ENCODE data around the gene PKD1.

PKD1 gene

DNA sequence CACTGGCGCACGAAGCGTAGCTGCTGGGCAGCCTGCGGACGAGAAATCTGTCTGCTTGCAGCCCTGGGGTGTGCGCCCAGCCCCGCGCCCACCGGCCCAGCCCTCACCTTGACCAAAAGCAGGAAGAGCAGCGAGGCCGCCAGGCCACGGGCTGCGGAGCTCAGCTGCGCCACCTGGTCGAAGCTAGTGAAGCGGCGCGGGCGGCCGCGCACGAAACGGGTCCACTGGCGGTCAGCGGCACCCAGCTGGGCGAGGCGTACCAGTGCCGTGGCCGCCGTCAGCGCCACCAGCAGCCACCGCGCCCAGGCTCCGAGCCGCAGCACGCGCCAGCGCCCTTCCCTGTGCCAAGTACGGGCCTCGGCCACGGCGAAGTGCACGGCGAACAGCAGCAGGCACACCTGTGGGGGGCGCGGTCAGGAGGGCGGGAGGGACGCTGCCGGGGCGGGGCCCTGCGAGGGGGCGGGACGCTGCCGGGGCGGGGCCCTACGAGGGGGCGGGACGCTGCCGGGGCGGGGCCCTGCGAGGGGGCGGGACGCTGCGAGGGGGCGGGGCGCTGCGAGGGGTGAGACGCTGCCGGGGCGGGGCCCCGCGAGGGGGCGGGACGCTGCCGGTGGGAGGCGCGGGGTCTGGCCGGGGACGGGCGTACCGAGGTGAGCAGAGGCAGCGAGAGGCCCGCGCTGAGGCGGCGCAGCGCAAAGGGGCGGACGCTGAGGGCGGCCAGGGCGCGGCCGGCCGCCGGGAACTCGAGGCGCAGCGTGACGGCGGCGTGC lies 44.7 kb downstream of the PKD1 start:
- in situ Hi-C loops (cut with HindIII; ENCODE audit: low sequenced_read_pairs) = no loop called here

DNA sequence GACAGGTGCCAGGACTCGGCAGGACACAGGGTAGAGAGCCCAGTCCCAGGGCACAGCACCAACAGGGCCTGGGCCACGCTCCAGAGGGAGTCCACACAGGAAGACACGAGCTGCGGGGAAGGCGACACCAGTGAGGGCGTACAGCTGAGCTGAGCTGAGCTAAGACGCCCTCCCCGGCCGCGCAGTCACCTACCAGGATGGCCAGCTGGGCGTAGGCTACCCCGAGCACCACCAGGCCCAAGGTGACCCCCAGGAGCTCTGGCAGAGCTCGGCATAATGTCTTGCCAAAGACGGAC lies 45.3 kb downstream of the PKD1 start:
- in situ Hi-C loops (cut with HindIII; ENCODE audit: low sequenced_read_pairs) = no loop called here

DNA sequence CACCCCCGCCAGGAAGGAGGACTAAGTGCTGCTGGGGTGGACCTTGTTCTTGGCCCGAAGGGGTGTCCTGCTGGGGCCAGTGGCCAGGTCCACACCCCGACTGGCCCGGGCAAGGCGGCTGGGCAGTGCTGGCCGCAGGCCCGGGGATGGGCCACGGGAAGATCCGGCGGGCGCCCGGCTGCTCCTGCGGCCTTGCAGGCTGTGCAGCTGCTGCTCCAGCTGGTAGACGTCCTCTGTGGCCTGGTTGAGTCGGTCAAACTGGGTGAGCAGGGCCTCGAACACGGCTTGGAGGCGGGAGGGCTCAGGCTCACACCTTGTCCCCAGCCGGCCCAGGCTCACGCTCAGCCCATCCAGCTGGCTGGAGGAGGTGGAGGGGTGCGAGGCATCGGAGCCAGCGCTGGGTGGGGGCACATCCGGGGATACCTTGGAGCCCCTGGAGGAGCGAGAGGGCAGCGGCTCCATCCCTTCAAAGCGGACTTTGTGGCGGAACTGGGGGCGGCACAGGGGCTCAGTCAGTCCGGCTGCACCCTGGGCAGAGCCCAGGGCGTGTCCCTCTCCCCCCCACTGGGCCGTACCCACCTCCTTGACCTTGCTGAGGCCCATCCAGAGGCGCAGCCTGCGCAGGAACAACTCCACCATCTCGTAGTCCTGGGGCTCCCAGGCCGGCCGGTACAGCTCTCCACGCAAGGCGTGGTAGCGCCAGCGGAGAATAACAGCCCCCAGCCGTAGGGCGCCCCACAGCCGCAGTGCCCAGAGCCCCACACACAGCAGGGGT lies 45.8 kb downstream of the PKD1 start:
- in situ Hi-C loops (cut with HindIII; ENCODE audit: low sequenced_read_pairs) = no loop called here

DNA sequence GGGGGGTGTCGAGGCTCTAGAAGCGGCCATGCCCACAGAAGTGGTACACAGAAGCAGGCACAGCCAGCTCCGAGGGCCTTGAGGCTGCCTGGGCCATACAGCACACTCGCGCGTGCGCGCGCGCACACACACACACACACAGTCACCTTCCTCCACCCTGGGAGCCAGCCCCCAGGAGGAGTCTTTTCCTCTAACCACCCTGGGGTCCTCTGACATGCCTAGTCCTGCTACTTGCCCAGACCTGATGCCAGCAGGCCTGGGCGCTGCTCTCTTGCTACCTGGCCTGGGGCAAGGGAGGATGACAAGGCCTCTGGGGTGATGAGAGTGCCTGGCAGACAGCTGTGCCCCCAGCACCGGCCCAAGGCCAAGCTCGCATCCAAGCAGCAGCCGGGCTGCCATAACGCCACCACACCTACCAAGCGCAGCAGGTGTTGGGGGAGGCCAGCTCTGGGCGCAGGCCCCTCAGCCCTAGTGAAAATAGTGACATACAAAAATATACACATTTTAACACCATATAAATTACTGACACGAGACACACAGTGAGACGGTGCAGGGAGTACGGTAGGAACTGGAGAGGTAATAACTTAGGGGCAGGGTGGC lies 46.8 kb downstream of the PKD1 start:
- in situ Hi-C loops (cut with HindIII; ENCODE audit: low sequenced_read_pairs) = no loop called here

DNA sequence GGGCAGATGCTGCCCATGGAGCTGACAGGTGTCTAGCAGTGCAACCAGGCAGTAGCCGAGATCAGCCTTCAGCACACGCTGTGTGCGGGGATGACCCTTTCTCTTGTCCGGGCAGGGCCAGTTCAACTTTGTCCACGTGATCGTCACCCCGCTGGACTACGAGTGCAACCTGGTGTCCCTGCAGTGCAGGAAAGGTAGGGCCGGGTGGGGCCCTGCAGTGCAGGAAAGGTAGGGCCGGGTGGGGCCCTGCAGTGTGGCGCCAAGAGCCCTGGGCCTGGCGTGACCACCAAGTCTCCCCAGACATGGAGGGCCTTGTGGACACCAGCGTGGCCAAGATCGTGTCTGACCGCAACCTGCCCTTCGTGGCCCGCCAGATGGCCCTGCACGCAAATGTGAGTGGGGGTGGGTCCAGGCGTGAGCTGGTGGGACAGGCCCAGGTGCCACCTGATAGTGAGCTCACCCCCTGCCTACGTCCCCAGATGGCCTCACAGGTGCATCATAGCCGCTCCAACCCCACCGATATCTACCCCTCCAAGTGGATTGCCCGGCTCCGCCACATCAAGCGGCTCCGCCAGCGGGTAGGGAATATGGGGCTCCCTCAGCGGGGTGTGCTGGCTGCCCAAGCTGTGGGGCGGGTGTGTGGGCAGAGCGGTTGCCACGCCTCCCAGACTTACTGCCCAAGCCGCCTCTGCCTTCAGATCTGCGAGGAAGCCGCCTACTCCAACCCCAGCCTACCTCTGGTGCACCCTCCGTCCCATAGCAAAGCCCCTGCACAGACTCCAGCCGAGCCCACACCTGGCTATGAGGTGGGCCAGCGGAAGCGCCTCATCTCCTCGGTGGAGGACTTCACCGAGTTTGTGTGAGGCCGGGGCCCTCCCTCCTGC lies 47.7 kb downstream of the PKD1 start:
- in situ Hi-C loops (cut with HindIII; ENCODE audit: low sequenced_read_pairs) = no loop called here

DNA sequence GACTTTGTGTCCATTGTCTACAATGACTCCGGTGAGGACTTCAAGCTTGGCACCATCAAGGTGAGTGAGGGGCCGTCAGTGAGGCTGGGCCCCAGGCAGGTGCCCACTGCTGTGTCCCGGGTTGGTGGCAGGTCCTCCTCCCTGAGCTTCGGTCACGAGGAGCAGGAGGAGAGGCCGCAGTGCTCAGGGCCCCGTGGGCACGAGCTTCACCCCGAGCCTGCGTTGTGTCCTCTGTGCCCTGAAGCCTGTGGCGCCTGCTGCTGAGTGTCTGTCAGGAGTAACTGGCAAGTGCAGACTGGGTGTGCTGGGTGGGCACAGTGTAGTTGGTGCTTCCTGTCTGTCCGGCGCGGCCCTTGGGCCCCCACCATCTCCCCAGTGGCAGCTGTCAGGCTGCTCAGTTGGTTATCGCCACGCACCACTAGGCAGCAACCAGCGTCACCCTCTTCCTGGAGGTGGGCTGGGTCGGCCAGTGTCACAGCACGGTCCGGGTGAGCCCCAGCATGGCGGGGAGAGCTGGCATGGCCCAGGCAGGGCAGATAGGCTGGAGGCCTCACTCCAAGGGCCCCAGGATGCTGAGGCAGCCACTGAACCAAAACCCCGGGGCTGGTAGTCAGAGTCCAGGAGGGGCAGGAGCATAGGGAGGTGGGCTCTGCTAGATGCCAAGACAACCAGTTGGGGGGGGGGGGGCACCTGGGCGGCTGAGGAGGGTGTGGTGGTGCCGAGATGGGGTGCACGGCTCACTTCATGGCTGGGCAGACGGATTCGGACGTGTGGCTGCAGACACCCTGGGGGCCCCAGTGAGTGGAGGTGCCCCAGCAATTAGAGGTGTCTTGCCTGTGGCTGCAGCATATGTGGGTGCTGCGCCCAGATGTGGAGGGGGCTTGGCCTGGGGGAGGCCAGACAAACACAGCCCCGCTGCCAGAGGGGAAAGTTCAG lies 48.6 kb downstream of the PKD1 start:
- in situ Hi-C loops (cut with HindIII; ENCODE audit: low sequenced_read_pairs) = no loop called here

DNA sequence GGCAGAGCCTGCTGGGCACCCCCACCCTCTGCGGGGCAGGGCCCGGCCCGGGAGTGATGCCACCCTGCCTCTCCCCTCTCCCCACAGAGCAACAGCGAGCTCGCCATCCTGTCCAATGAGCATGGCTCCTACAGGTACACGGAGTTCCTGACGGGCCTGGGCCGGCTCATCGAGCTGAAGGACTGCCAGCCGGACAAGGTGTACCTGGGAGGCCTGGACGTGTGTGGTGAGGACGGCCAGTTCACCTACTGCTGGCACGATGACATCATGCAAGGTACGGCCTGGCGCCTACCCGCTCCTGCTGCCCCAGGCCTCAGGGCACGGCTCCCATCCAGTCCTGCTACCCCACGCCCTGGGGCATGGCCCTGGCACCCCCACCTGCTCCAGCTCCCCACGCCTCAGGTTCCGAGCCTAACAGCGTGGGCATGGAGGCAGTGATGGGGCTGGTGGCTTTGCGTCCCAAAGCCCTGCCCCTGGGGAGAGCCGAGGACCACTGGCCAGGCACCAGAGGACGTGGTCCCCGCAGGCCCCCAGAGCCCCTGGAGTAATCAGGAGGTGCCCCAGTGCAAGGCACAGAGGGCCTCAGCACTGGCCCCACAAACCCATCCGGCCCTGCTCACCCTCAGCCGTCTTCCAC lies 49.5 kb downstream of the PKD1 start:
- in situ Hi-C loops (cut with HindIII; ENCODE audit: low sequenced_read_pairs) = no loop called here

DNA sequence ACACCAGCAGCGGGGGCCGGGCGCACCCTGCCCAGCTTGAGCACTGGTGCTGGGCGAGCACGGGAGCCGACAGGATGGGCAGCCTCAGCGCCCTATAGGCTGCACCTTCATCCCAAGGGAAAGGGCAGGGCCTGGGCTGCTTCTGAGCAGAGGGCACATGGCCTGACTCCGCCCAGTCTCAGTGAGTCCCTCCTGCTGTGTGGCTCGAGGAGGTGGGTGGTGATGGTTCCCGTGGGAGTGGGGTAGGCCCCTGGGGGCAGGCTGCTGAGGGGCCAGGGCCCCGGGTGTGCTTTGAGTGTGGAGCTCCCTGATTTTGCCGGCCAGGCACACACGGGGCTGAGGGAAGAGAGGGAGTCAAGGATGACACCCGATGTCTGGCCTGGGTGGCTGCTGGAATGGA lies 50.0 kb downstream of the PKD1 start:
- in situ Hi-C loops (cut with HindIII; ENCODE audit: low sequenced_read_pairs) = no loop called here

DNA sequence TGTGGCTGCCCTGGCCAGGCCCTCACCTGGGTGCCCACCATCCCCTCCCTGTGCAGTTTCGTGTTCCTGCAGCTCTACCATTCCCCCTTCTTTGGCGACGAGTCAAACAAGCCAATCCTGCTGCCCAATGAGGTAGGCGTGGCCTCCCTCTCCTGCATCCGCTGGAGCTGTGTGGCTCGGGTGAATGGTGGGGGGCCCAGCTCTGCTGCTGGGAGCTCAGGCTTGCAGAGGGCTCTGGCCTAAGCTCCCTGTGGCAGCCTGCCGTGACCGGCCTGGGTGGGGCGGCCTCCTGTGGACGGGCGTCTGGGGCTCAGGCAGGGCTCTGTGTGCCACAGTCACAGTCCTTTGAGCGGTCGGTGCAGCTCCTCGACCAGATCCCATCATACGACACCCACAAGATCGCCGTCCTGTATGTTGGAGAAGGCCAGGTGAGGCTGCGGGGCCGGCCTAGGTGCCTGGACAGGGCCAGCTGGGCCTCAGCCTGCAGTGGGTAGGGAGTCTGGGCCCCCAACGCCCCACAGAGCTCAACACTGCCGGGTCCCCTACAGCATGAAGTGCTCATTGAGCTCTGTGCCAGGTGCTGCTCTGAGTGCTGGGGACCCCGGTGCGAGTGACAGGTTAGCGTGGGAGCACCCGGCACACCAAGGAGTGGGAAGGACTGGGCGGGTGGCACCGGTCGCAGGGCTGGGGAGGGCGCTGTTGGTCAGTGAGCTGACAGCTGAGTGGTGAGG lies 50.6 kb downstream of the PKD1 start:
- in situ Hi-C loops (cut with HindIII; ENCODE audit: low sequenced_read_pairs) = no loop called here

DNA sequence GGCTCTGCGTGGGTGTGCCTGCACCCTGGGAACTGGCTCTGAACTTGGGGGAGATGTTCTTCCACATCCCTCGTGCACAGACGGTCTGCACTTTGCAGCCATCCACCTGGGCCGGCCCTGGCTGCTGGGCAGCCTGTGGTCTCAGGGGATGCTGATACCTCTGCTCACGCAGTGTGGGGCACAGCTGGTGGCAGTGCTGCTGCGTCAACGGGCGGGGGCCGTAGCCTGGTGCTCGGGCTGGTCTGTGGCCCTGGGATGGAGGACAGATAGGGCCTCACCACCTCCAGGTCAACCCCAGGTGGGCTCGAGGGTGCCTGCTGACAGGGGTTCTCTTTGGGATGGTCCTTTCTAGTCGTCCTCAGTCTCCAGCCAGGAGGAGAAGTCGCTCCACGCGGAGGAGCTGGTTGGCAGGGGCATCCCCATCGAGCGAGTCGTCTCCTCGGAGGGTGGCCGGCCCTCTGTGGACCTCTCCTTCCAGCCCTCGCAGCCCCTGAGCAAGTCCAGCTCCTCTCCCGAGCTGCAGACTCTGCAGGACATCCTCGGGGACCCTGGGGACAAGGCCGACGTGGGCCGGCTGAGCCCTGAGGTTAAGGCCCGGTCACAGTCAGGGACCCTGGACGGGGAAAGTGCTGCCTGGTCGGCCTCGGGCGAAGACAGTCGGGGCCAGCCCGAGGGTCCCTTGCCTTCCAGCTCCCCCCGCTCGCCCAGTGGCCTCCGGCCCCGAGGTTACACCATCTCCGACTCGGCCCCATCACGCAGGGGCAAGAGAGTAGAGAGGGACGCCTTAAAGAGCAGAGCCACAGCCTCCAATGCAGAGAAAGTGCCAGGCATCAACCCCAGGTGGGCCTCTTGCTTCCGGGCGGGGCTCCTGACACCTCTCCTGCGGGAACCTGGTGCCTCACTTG lies 51.6 kb downstream of the PKD1 start:
- in situ Hi-C loops (cut with HindIII; ENCODE audit: low sequenced_read_pairs) = no loop called here

DNA sequence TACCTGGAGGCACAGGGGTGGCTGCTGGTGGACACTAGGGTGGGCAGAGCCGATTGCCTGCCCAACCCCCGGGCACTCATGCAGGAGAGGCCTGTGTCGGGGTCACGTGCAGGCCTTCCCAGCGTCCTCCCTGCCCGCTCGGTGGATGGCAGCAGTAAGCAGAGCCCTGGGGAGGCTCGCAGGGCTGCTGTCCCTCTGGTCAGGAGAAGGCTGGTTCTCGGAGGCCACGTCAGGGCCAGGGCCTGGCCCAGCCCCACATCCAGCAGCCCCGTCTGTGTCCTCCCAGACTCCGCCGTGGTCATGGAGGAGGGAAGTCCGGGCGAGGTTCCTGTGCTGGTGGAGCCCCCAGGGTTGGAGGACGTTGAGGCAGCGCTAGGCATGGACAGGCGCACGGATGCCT lies 52.3 kb downstream of the PKD1 start:
- in situ Hi-C loops (cut with HindIII; ENCODE audit: low sequenced_read_pairs) = no loop called here

DNA sequence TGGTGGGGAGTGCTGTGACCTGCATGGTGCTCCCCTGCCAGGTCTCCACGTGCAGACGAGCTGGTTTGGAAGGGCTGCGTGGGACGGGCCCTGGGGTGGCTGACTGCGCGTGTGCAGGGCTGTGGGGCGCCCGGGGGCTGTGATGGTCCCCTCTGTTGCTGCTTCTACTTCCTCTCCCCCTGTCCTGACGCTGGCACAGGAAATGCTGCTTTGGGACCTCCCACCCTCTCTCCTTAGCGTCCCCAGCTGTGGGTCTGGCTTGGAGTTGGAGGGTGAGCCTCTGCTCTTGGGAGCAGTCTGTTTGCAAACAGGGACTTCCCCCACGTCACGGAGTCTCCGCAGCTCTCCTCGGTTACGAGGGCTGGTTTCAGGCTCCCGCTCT lies 52.7 kb downstream of the PKD1 start:
- in situ Hi-C loops (cut with HindIII; ENCODE audit: low sequenced_read_pairs) = no loop called here

DNA sequence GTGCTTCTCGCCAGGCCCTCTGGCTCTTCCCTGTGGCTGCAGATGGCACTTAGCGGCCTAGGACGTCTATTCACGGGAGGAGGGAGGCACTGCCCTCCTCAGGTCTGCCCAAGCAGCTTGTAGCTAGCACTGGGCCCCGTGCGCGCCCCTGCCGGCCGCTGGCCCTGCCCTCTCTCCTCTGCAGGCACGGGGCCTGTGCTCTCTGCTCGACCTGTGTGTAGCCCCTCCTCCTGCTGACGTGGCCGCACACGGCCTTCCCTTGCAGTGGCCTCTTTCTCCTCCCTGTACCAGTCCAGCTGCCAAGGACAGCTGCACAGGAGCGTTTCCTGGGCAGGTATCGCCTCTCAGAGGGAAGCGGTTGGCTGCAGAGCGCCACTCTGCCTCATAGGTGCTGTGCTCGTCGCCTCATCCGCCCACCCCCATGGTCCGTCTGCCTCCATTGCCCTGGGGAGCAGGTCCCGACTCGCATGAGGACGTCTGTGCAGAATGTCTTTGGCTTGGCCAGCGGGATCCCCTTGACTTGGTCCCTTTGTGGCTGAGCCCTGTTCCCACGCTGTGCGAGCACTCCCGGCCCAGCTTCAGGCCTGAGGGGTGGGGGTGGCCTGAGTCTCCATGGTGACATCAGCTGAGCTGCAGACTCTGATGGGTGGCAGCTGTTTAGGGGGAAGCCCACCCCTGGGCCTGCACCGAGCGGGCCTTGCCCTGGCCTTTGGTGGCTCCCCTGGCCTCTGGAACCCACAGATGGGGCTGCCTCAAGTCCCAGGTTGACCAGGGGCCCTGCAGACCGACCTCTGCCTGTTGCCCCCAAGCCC lies 53.3 kb downstream of the PKD1 start:
- in situ Hi-C loops (cut with HindIII; ENCODE audit: low sequenced_read_pairs) = no loop called here

DNA sequence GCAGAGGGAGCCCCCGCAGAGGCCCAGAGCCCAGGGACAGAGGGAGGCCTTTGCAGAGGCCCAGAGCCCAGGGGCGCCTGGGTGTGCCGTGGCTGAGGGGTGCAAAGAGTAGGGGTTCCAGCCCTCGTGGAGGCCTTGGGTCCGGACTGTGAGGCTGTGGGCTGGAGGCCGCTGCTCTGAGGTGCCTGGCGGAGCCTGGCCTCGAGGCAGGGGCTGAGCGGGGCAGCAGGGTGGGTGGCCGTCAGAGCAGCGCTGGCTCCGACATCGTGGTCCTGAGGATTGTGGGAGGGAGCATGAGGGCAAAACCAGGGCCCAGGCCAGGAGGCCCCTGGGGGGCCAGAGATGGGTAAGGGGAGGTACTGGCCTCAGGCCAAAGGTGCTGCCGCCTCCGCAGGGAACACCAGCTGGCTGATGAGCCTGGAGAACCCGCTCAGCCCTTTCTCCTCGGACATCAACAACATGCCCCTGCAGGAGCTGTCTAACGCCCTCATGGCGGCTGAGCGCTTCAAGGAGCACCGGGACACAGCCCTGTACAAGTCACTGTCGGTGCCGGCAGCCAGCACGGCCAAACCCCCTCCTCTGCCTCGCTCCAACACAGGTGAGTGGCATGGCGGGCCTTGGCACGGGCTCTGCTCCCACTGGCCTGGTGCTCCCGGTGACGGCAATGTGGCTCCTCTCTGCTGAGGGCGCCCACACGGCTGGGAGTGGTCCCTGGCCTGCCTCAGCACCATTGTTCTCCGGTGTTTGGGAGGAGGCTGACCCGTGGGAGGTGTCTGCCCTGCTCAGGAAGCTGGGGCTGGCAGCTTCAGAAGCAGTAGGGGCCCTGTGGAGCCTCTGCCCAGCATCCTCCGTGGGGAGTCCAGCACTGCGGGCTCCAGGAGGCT lies 54.3 kb downstream of the PKD1 start:
- in situ Hi-C loops (cut with HindIII; ENCODE audit: low sequenced_read_pairs) = no loop called here

DNA sequence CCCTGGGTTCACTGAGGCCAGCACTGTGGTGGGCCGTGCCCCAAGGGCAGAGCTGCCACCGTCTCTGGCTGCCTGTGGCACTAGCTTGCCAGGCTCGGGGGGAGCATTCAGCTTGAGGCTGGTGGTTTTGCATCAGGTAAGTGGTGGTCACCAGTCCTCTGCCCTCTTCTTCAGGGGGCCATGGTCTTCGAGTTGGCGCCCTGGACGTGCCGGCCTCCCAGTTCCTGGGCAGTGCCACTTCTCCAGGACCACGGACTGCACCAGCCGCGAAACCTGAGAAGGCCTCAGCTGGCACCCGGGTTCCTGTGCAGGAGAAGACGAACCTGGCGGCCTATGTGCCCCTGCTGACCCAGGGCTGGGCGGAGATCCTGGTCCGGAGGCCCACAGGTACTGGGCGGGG lies 55.7 kb downstream of the PKD1 start:
- in situ Hi-C loops (cut with HindIII; ENCODE audit: low sequenced_read_pairs) = no loop called here

DNA sequence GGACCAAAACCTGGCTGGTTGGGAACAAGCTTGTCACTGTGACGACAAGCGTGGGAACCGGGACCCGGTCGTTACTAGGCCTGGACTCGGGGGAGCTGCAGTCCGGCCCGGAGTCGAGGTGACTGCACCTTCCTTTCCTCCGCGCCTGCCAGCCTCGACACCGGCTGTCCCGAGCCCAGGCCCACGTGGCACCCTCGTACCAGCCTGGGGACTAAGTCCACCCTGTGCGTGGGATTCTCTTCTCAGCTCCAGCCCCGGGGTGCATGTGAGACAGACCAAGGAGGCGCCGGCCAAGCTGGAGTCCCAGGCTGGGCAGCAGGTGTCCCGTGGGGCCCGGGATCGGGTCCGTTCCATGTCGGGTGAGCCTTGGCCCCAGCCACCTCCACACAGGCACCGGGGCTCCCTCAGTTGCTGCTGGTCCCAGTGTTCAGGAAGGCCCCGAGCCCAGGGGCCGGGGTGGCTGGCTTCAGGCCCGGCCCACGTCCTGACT lies 56.3 kb downstream of the PKD1 start:
- in situ Hi-C loops (cut with HindIII; ENCODE audit: low sequenced_read_pairs) = no loop called here

Data from DLD1 (cell line).